Gastroesophageal sphincter (tissue), 3 donors: ENCODE data around the gene LMO7.

Experiments used
- CTCF ChIP-seq, 4 experiments: fragments of 200-600 bp in 2 of 4; fragments of 450-650 bp in 2 of 4; sonication (generic) in 1 of 4; IDR thresholded peaks; one replicate each; pipeline ENCODE4 v1.5.1; 2017 to 2019; ENCODE audit warnings: antibody characterized with exemption in 4 of 4, mild to moderate bottlenecking in 2 of 4, moderate library complexity in 2 of 4
- POLR2A ChIP-seq, 2 donors: fragments of 450-650 bp; IDR thresholded peaks; one replicate each; pipeline ENCODE4 v1.6.1; 2017; ENCODE audit warnings: antibody characterized with exemption in 2 of 2, mild to moderate bottlenecking in 2 of 2, moderate library complexity in 1 of 2

- TF ChIP-seq CTCF (IDR thresholded peaks at IDR 0.05): no peak
- no peak for TF ChIP-seq POLR2A (IDR thresholded peaks at IDR 0.05)
These were observed 221.2 kb downstream of the LMO7 start for GRCh38 chr13:75857291-75857690.
